ENCODE data around the gene ADGRF3.

DNA sequence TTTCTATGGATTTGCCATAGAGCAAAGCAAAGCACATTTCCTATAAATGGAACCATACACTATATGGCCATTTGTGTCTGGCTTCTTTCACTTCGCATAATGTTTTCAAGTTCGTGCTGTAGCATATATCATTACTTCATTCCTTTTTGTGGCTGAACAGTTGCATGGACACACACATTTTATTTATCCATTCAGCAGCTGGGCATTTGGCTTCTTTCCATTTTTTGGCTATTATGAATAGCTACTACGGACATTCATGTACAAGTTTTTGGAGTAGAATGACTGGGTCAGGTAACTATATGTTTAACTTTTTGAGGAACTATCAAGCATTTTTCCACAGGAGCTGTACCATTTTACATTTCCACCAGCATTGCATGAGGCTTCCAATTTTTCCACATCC is 11.4 kb downstream of the ADGRF3 start:
- TF ChIP-seq, protein P1, sequence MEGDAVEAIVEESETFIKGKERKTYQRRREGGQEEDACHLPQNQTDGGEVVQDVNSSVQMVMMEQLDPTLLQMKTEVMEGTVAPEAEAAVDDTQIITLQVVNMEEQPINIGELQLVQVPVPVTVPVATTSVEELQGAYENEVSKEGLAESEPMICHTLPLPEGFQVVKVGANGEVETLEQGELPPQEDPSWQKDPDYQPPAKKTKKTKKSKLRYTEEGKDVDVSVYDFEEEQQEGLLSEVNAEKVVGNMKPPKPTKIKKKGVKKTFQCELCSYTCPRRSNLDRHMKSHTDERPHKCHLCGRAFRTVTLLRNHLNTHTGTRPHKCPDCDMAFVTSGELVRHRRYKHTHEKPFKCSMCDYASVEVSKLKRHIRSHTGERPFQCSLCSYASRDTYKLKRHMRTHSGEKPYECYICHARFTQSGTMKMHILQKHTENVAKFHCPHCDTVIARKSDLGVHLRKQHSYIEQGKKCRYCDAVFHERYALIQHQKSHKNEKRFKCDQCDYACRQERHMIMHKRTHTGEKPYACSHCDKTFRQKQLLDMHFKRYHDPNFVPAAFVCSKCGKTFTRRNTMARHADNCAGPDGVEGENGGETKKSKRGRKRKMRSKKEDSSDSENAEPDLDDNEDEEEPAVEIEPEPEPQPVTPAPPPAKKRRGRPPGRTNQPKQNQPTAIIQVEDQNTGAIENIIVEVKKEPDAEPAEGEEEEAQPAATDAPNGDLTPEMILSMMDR (IDR thresholded peaks at IDR 0.05) = no peak
- TF ChIP-seq POLR2A (IDR thresholded peaks at IDR 0.05) = no peak

All from Peyer's patch (tissue), 4 donors.